SK-N-SH treated with all-trans-retinoic acid at 6 μM for 48 hours (cell line): ENCODE data around the gene PIM2.

ENCODE experiments used
- ATAC-seq: fragments of 200-7000 bp; cut with Tn5 transposase; 3 replicates; pipeline ENCODE4 v1.9.1; 2020; ENCODE audit warnings: mild to moderate bottlenecking, moderate library complexity
- ARNTL ChIP-seq: fragments of 450-650 bp; formaldehyde crosslinking; IDR thresholded peaks from 2 replicates; pipeline ENCODE4 v1.5.0; 2020; ENCODE audit warnings: low read depth, mild to moderate bottlenecking, moderate library complexity, borderline replicate concordance
- BACH2 ChIP-seq: fragments of 250-450 bp; sonication (Bioruptor Pico); IDR thresholded peaks from 2 replicates; pipeline ENCODE4 v1.9.0; 2021; ENCODE audit warnings: mild to moderate bottlenecking, borderline replicate concordance
- CREB5 ChIP-seq: fragments of 250-450 bp; sonication (Bioruptor Pico); IDR thresholded peaks from 2 replicates; pipeline ENCODE4 v1.5.1; 2020; ENCODE audit warnings: low read depth, mild to moderate bottlenecking, moderate library complexity
- CSDC2 ChIP-seq: fragments of 250-450 bp; sonication (Bioruptor Pico); IDR thresholded peaks from 2 replicates; pipeline ENCODE4 v1.5.0; 2020; ENCODE audit warnings: mild to moderate bottlenecking, moderate library complexity
- CSRNP3 ChIP-seq: fragments of 250-450 bp; sonication (Bioruptor Pico); IDR thresholded peaks from 2 replicates; pipeline ENCODE4 v1.5.1; 2021; ENCODE audit warnings: mild to moderate bottlenecking, moderate library complexity
- ESRRG ChIP-seq: fragments of 250-450 bp; sonication (Bioruptor Pico); IDR thresholded peaks from 2 replicates; pipeline ENCODE4 v1.6.1; 2021; ENCODE audit warnings: mild to moderate bottlenecking
- GLIS3 ChIP-seq: fragments of 250-450 bp; sonication (Bioruptor Pico); IDR thresholded peaks from 2 replicates; pipeline ENCODE4 v1.5.0; 2020; ENCODE audit warnings: mild to moderate bottlenecking, moderate library complexity
- OSR1 ChIP-seq: fragments of 250-450 bp; sonication (Bioruptor Pico); IDR thresholded peaks from 2 replicates; pipeline ENCODE4 v1.8.0; 2022; ENCODE audit warnings: moderate library complexity, mild to moderate bottlenecking, inconsistent platforms
- PATZ1 ChIP-seq: fragments of 250-450 bp; sonication (Bioruptor Pico); IDR thresholded peaks from 2 replicates; pipeline ENCODE4 v1.8.0; 2020; ENCODE audit warnings: mild to moderate bottlenecking, moderate library complexity, borderline replicate concordance
- POU6F1 ChIP-seq: fragments of 250-450 bp; sonication (Bioruptor Pico); IDR thresholded peaks from 2 replicates; pipeline ENCODE4 v1.8.0; 2021; ENCODE audit warnings: low read depth, mild to moderate bottlenecking, moderate library complexity, borderline replicate concordance
- RARB ChIP-seq: fragments of 250-450 bp; sonication (Bioruptor Pico); IDR thresholded peaks from 2 replicates; pipeline ENCODE4 v1.8.0; 2021; ENCODE audit warnings: mild to moderate bottlenecking, moderate library complexity
- SNAI2 ChIP-seq: fragments of 250-450 bp; sonication (Bioruptor Pico); IDR thresholded peaks from 2 replicates; pipeline ENCODE4 v1.5.0; 2020; ENCODE audit warnings: mild to moderate bottlenecking, moderate library complexity
- TCF4 ChIP-seq: fragments of 250-450 bp; sonication (Bioruptor Pico); IDR thresholded peaks from 2 replicates; pipeline ENCODE4 v1.8.0; 2021; ENCODE audit warnings: mild to moderate bottlenecking, moderate library complexity, borderline replicate concordance
- TOX ChIP-seq: fragments of 250-450 bp; sonication (Bioruptor Pico); IDR thresholded peaks from 2 replicates; pipeline ENCODE4 v1.8.0; 2021; ENCODE audit warnings: mild to moderate bottlenecking, moderate library complexity, borderline replicate concordance
- TSHZ2 ChIP-seq: fragments of 250-450 bp; sonication (Bioruptor Pico); IDR thresholded peaks from 2 replicates; pipeline ENCODE4 v1.5.0; 2020; ENCODE audit warnings: mild to moderate bottlenecking, moderate library complexity
- ZFP3 ChIP-seq: fragments of 250-450 bp; sonication (Bioruptor Pico); IDR thresholded peaks from 2 replicates; pipeline ENCODE4 v1.5.0; 2020; ENCODE audit warnings: mild to moderate bottlenecking, moderate library complexity
- ZFP30 ChIP-seq: fragments of 450-650 bp; formaldehyde crosslinking; IDR thresholded peaks from 2 replicates; pipeline ENCODE4 v1.5.0; 2022; ENCODE audit warnings: mild to moderate bottlenecking, moderate library complexity
- ZNF565 ChIP-seq: fragments of 450-650 bp; formaldehyde crosslinking; conservative IDR thresholded peaks from 2 replicates; pipeline ENCODE4 v1.5.0; 2020; ENCODE audit warnings: low read depth, mild to moderate bottlenecking, moderate library complexity
- ZNF70 ChIP-seq: fragments of 450-650 bp; formaldehyde crosslinking; IDR thresholded peaks from 2 replicates; pipeline ENCODE4 v1.5.0; 2020; ENCODE audit warnings: mild to moderate bottlenecking, moderate library complexity
- ZNF8 ChIP-seq: fragments of 450-650 bp; formaldehyde crosslinking; IDR thresholded peaks from 2 replicates; pipeline ENCODE4 v1.5.0; 2020; ENCODE audit warnings: mild to moderate bottlenecking, moderate library complexity

Gene PIM2

GRCh38 chrX:48937054-48937907, 18.5 kb upstream of the PIM2 start:
- ATAC-seq, result no peak
- TF ChIP-seq CREB5, result no peak

GRCh38 chrX:48936429-48937053, 17.7 kb upstream of the PIM2 start:
- ATAC-seq, result no peak
- TF ChIP-seq ZFP3 (no peak), CREB5 (no peak), ZNF8 (CRISPR knock-in tag) (no peak), GLIS3 (no peak), RARB (no peak), TSHZ2 (CRISPR knock-in tag) (no peak), ARNTL (no peak), POU6F1 (no peak), CSRNP3 (CRISPR knock-in tag) (no peak), ZNF565 (CRISPR knock-in tag) (no peak), ESRRG (CRISPR knock-in tag) (no peak), OSR1 (no peak), CSDC2 (CRISPR knock-in tag) (no peak), SNAI2 (CRISPR knock-in tag) (no peak), PATZ1 (CRISPR knock-in tag) (no peak)

GRCh38 chrX:48935301-48935670, 16.5 kb upstream of the PIM2 start:
- no peak for ATAC-seq
- TF ChIP-seq OSR1 (no peak), ZNF70 (no peak), TCF4 (CRISPR knock-in tag) (no peak), BACH2 (CRISPR knock-in tag) (no peak), ZFP3 (no peak), ESRRG (CRISPR knock-in tag) (no peak), CREB5 (no peak), TSHZ2 (CRISPR knock-in tag) (no peak), CSDC2 (CRISPR knock-in tag) (no peak), ZNF8 (CRISPR knock-in tag) (no peak), GLIS3 (no peak), RARB (no peak), TOX (CRISPR knock-in tag) (no peak), ZFP30 (CRISPR knock-in tag) (no peak)
